AG20443 (cell line): ENCODE data around the gene FAM13C.
"Not testable (repeated sequence)": the region's sequence is repeated elsewhere in the genome, so short reads cannot be mapped to it uniquely, and the experiment has no call there.

Experiments used
- DNase-seq: peaks from one replicate; pipeline ENCODE4 v3.0.0; 2012; ENCODE audit warnings: low spot score, mixed read lengths

The FAM13C gene

DNA sequence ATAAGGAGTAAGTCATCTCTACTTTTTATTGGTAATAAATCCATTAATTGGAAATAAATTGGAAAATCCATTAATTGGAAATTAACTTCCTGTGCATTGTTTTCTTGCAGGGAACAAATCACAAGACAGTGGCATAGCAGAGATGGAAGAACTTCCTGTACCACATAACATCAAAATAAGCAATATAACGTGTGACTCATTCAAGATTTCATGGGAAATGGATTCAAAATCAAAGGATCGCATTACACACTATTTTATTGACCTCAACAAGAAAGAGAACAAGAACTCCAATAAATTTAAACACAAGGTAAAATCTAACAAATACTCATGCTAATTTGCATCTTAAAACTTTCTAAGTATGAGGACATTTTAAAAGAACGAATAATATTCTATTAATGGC lies 128.2 kb downstream of the FAM13C start:
- no peak for DNase-seq

DNA sequence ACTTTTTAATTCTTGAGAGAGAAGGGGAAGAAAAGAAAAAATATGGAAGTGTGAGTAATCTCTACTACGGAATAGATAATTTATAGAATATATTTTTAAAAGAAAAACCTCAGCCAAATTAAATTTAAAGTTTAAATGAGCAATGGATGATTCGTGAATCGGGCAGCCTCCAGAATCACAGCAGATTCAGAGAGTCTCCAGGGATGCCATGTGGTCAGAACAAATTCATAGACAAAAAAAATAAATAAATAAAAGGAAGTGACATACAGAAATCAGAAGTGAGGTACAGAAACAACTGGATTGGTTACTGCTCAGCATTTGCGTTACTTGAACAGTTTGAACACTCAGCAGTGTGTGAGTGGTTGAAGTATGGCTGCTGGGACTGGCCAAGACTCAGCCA lies 132.9 kb downstream of the FAM13C start:
- DNase-seq: no peak

DNA sequence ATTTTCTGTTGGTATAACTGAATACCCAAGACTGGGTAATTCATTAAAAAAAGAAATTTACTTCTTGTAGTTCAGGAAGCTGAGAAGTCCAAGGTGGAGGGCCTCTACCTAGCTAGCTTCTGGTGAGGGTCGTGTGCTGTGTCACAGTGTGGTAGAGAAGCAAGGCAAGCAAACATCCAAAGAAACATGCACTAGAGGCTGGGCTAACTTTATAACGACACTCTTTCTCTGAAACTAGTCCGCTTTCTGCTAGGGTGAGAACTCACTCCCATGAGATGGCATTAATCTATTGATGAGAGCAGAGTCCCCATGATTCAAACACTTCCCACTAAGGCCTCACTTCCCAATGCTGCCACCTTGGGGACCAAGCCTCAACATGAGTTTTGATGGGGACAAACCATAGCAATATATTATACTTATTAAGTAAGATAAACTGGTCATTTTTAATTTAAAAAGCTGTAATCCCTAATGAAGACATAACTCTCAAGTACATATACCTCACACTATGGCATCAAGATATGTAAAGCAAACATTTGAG lies 135.1 kb downstream of the FAM13C start:
- no peak for DNase-seq

DNA sequence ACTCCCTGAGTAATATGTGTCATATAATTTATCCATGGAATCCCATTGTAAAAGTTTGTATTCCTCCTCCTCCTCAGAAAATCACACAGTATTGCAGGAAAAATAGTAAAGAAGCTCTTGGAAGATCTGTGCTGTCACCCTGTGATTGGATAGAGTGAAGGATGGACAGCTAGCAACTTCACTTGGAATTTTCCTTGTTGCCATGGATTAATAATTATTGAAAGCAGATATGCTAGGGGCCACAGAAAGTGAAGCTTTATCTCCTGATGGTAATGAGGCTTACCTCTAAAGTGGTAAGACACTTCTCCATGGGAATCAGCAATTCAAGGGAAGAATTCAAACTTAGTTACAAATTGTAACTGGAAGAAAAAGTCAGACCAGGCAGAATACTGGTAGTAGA lies 137.1 kb downstream of the FAM13C start:
- DNase-seq: no peak

DNA sequence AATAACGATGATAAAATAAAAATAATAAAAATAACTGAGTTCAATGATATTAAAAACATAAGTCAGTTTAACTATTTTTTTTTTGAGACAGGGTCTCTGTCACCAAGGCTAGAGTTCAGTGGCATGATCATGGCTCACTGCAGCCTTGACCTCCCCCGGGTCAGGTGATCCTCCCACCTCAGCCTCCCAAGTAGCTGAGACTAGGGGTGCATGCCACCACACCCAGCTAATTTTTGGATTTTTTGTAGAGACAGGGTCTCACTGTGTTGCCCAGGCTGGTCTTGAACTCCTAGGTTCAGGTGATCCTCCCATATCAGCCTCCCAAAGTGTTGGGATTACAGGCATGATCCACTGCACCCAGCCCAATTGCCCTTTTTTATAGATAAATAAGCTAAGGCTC lies 138.8 kb downstream of the FAM13C start:
- DNase-seq: not testable (repeated sequence)

DNA sequence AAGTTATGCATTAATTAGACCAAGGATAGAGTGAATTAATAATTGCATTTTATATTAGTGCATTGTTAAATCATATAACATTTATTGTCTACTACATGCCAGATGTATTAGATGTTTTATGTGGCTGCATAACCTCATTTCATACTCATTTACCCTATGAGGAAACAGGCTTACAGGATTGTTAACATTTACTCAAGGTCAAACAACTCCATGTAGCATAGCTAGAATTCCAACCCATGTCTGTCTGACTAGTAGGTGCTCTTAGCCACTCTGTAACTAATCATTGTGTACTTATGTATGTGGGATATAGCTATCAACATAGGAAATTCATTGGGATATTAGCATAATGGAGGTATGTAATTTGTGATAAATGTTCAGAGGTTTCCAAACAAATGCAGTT lies 139.6 kb downstream of the FAM13C start:
- no peak for DNase-seq

DNA sequence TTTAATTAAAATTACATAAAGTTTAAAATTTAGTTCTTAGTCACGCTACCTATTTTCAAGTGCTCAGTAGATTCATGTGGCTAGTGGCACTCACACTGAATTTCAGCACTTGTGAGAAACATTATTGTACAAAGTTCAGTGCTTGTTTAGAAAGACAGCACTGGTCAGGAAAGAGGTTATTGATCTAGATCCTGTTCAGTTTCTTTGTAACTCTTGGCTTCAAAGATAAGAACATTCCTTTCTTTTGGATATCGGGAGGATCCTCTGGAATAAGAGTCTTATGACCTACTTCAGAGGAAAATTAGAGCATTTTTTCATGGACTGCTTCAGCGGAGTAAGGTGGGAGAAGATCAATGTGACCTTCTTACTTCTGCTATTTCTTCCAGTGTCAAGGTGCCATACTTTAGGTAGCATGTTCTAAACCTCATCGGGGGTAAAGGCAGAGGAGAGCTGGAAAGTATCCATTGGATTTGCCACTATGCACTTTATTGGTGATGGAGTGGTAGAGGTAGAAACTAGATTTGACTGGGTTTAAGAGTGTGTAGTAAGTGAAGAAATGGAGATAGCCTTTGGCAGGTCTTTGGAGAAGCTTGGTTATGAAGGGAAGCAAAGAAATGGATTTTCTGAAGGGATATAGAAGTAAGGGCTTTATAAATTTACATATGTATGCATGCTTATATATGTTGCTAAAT lies 146.0 kb downstream of the FAM13C start:
- DNase-seq: no peak

DNA sequence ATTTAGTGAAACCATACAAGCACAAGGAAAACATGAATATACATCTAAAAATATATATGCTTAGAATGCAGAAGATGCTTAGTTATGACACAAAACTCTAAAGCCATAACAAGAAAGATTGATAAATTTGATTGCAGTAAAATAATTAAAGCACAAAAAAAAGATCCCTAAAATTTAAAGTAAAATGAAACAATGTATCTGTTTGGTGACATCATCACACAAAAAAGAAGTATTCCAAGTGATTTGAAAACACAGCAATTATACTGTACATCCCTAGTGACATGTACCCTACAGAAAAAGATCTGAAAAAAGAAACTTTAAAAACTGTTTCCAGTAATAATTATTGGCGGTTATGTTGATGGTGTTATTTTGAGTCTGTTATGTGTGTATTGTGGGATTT lies 148.2 kb downstream of the FAM13C start:
- DNase-seq: no peak

DNA sequence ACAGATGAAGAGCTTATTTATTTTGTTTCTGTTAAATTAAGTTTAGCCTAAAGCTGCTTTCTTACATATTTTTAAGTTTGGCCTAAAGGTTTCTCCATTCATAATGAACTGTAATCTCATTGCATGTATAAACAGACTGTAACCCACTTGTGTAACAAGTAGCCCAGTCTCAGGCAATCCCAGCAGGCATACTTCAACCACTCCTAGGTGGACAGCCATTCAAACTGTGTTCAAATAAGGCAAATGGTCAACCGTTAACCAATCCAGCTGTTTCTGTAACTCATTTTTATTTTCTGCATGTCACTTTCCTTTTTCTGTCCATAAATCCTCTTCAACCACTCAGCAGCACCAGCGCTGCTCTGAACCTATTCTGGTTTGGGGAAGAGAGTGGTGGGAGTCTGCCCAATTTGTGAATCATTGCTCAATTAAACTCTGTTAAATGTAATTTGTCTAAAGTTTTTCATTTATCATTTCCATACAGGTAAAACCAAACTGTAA lies 150.0 kb downstream of the FAM13C start:
- DNase-seq: no peak

DNA sequence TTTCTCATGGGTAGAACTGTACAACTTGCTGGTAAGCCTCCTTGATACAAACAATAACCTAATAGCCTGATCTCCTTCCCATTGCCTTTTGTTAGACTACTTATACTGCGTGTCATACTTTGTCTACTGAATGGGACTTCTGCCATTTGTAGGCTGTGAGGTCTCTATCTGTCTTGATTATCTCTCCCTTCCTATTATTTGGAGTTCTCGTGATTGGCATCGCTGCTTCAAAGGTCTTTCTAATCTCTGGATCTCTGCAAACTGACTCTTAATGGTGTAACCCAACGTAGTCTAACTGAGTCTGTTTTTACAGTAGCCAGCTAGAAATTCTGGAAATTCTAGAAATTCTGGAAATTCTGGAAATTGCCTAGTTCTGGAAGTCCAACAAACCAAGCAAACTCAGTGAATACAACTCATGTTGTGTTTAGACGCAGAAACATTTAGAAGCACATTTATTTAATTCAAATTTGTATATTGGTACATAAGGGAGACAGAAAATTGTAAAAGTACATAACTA lies 156.1 kb downstream of the FAM13C start:
- no peak for DNase-seq
